Measurements from ENCODE around the gene ROPN1L.

Gene ROPN1L

GRCh38 chr5:10420468-10420867 is 21.2 kb upstream of the ROPN1L start:
- Histone ChIP-seq H3K9me3 (ENCODE audit: insufficient read depth, low read depth, low read length) (no peaks in the 10 kb centered on the region), H3K9me2 (replicated peaks; ENCODE audit: low read depth, low read length) (no peaks in the 10 kb centered on the region), H2AFZ (ENCODE audit: low read length) (no peak overlapping the region), H3K36me3 (ENCODE audit: insufficient read depth, low read length) (peaks cover 90% of the 10 kb centered on the region), H3F3A (ENCODE audit: low read depth) (no peaks in the 10 kb centered on the region), H3K9ac (ENCODE audit: low read depth, low read length, poor library complexity, severe bottlenecking) (no peak overlapping the region), H3K4me1 (ENCODE audit: insufficient read depth, low read length, poor library complexity, severe bottlenecking) (peaks cover 12% of the 10 kb centered on the region), H3K27me3 (ENCODE audit: insufficient read depth, low read length, poor library complexity, severe bottlenecking) (no peaks in the 10 kb centered on the region), H3K4me3 (ENCODE audit: low read length, poor library complexity, severe bottlenecking) (no peak overlapping the region), H4K20me1 (ENCODE audit: insufficient read depth, low read length, poor library complexity, severe bottlenecking) (no peaks in the 10 kb centered on the region), H3K4me2 (ENCODE audit: low read depth, low read length, poor library complexity, severe bottlenecking) (no peak overlapping the region), H3K79me2 (ENCODE audit: insufficient read depth, low read length) (no peaks in the 10 kb centered on the region)
- no peak for TF ChIP-seq CTCF (conservative IDR thresholded peaks at IDR 0.05; ENCODE audit: low read length)
- TF ChIP-seq EZH2phosphoT487 (IDR thresholded peaks at IDR 0.05; ENCODE audit: borderline replicate concordance), result no peak

GRCh38 chr5:10420932-10421331 is 20.7 kb upstream of the ROPN1L start:
- no peak overlapping the region for H3K4me2 ChIP-seq (ENCODE audit: low read depth, low read length, poor library complexity, severe bottlenecking)
- peaks cover 88% of the 10 kb centered on the region for H3K36me3 ChIP-seq (ENCODE audit: insufficient read depth, low read length)
- TF ChIP-seq CTCF (conservative IDR thresholded peaks at IDR 0.05; ENCODE audit: low read length) (no peak), EZH2phosphoT487 (IDR thresholded peaks at IDR 0.05; ENCODE audit: borderline replicate concordance) (no peak)
- H3K4me3 ChIP-seq (ENCODE audit: low read length, poor library complexity, severe bottlenecking), result no peak overlapping the region
- H4K20me1 ChIP-seq (ENCODE audit: insufficient read depth, low read length, poor library complexity, severe bottlenecking), result no peaks in the 10 kb centered on the region
- H3K9me2 ChIP-seq (replicated peaks; ENCODE audit: low read depth, low read length), result no peaks in the 10 kb centered on the region
- no peak overlapping the region for H2AFZ ChIP-seq (ENCODE audit: low read length)
- no peaks in the 10 kb centered on the region for H3K79me2 ChIP-seq (ENCODE audit: insufficient read depth, low read length)
- no peaks in the 10 kb centered on the region for H3K9me3 ChIP-seq (ENCODE audit: insufficient read depth, low read depth, low read length)
- no peaks in the 10 kb centered on the region for H3K27me3 ChIP-seq (ENCODE audit: insufficient read depth, low read length, poor library complexity, severe bottlenecking)
- H3K4me1 ChIP-seq (ENCODE audit: insufficient read depth, low read length, poor library complexity, severe bottlenecking), result peaks cover 12% of the 10 kb centered on the region
- H3K9ac ChIP-seq (ENCODE audit: low read depth, low read length, poor library complexity, severe bottlenecking), result no peak overlapping the region
- no peaks in the 10 kb centered on the region for H3F3A ChIP-seq (ENCODE audit: low read depth)

- Histone ChIP-seq H4K20me1 (ENCODE audit: insufficient read depth, low read length, poor library complexity, severe bottlenecking) (no peaks in the 10 kb centered on the region), H3F3A (ENCODE audit: low read depth) (no peaks in the 10 kb centered on the region), H3K9ac (ENCODE audit: low read depth, low read length, poor library complexity, severe bottlenecking) (no peak overlapping the region), H2AFZ (ENCODE audit: low read length) (no peak overlapping the region), H3K79me2 (ENCODE audit: insufficient read depth, low read length) (no peaks in the 10 kb centered on the region), H3K4me3 (ENCODE audit: low read length, poor library complexity, severe bottlenecking) (no peak overlapping the region), H3K4me1 (ENCODE audit: insufficient read depth, low read length, poor library complexity, severe bottlenecking) (peaks cover 12% of the 10 kb centered on the region), H3K4me2 (ENCODE audit: low read depth, low read length, poor library complexity, severe bottlenecking) (no peak overlapping the region), H3K27me3 (ENCODE audit: insufficient read depth, low read length, poor library complexity, severe bottlenecking) (no peaks in the 10 kb centered on the region), H3K9me2 (replicated peaks; ENCODE audit: low read depth, low read length) (no peaks in the 10 kb centered on the region), H3K36me3 (ENCODE audit: insufficient read depth, low read length) (peaks cover 90% of the 10 kb centered on the region), H3K9me3 (ENCODE audit: insufficient read depth, low read depth, low read length) (no peaks in the 10 kb centered on the region)
- TF ChIP-seq EZH2phosphoT487 (IDR thresholded peaks at IDR 0.05; ENCODE audit: borderline replicate concordance) (no peak), CTCF (conservative IDR thresholded peaks at IDR 0.05; ENCODE audit: low read length) (no peak)
Measured at GRCh38 chr5:10421896-10422691, 19.6 kb upstream of the ROPN1L start.
